SK-N-DZ (cell line): ENCODE measurements around the gene TMEM237.

Source experiments
- DNase-seq: peaks from one replicate; pipeline ENCODE4 v3.0.0-alpha.2; 2015; ENCODE audit warnings: low spot score

The TMEM237 gene

DNA sequence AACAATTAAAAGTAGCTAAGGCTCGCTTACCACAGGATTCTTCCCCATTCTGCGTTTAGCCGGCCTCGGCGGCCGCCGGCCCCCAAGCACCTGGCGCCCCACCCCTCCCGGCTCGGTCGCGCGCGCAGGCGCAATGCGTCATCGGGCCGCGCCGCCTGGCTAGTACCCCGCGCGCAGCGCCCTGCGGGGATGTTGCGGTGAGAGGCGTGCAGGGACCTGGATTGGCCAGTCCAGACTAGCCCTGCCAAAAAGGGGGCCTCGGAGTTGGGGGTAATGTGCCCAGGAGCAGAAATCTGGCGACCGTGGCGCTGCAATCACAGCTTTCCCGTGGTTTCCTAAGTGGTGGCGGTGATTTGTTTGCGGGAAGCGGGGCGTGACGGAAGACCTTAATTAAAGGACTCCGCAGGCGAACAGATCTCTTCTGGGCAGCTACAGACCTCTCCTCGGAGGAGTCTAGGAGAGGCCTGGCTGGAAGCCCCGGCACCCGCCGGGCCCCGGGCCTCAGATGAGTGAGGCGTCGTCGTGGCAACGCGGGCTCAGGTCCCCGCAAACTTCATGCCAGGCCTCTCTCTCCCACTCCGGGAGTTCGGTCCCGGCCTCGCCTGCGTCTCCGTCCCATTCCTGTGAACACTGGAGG, 606 bp downstream of the TMEM237 start:
- DNase-seq, result peak; percentile 82

DNA sequence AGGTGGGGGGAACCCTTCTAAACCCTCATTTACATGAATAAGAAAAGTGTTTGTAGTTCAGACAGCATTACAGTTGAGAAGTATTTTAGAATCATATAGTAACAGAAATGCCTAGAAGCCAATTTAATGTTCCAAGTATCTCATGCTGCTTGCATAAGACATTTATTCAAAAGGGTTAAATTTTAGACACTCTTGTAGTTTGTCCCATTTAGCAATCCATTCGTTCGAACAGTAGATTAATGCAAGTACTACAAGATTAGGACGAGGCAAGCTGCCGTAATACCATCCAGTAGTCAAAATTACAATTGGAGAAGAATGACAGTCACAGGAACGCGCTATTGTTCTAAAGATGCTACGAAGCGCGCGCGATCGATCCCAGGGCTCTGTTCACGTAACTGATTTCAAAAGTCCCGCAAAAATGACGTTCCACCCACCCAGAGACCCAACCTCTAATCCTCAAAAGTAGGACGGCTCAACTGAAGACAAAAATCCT, 1.2 kb downstream of the TMEM237 start:
- no peak for DNase-seq

DNA sequence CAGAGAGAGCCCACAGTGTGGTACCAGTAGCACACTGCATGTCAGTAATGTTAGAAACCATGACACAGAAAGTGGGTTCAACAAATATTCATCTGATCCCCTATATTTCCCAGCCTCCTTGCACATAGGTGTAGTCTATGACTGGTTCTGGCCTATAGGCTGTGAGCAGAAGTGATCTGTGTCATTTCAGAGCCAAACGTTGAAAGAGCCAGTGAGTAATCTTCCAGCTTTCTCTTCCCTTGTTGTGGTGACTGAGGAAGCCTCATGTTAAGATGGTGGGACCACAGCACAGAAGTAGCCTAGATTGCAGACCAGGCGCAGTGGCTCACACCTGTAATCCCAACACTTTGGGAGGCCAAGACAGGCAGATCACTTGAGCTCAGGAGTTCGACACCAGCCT, 4.1 kb downstream of the TMEM237 start:
- no peak for DNase-seq

DNA sequence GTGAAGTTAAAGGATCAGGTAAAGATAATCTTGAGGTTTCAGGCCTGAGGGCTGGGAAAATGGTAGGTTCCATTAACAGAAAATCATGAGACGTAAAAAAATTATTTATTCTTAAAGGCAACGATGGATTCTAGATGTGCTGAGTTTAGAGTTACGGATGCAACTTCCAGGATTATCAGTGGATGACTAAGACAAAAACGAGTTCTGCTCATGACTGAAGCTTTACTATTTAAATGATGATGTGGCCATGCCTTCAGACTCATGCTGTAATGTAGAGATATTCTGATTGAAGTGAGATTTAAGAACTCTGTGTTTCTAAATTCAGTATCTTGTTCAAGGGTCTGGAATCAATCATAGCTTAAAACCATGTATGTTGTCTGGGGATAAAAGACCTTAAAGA, 5.0 kb downstream of the TMEM237 start:
- DNase-seq, result no peak

DNA sequence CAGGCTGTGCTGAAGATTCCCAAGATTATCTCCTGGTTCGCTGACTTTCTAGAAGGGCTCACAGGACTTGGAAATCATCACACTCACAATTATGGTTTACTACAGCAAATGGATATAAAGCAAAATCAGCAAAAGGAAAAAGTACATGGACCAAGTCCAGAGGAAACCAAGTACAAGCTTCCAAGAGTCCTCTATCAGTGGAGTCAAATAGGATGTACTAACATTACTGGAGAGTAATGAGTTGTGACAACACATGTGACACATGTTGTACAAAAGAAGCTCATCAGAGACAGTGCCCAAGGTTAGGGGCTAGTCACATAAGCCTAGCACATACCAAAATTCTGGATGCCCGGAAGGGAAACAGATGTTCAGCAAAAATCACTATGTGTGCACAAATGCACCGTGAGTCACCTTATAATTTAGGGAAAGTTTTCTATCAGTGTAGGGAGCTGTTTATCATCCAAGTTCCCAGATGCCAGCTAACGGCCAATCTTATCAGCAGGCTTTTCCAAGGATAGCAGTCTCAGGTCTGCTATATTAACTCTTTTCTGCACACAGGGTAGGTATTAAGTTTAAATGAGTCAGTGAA, 9.5 kb downstream of the TMEM237 start:
- DNase-seq, result no peak

DNA sequence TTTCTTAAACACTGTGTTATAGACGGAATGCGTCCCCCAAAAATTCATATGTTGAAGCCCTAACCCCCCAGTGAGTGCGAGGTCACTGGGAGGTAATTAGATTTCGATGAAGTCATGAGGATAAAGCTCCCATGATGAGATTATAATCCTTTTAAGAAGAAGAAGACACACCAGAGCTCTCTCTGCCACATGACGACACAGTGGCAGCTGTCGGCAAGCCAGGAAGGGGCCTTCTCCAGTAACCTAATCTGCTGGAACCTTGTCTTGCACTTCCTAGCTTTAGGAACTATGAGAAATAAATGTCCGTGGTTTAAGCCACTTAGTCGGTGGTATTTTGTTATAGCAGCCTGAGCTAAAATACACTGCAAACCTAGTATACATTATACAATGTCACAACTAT, 12.3 kb downstream of the TMEM237 start:
- peak; percentile 74 for DNase-seq

DNA sequence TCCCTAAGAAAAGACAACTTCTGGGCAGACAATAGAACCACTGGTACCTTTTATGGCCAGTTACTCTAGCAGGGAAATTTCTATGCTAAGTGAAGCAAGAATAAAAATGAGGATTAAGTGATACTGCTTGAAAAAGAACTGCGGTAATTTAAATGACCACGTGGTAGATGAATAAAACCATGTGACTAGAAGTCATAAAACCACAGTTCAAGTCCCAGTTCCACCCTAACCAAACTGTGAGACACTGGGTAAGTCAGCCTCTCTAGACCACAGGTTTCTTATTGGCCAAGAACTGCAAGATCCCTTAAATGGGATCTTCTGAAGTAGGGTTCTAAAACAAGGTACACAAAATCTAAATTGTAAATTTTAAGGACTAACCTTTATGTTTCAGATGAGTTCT, 12.7 kb downstream of the TMEM237 start:
- DNase-seq, result peak; percentile 10

DNA sequence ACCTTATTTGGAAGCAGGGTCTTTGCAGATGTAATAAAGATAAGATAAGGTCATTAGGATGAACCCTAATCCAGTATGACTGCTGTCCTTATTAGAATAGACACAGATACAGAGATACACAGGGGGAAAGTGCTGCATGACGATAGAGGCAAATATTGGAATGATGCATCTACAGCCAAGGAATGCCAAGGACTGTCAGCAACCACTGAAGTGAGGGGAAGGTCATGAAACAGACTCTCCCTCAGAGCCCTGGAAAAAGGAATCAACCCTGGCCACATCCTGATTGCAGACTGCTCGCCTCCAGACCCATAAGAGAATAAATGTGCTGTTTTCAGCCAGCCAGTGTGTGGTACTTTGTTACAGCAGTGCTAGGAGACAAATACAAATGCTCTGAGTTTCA, 14.8 kb downstream of the TMEM237 start:
- no peak for DNase-seq

DNA sequence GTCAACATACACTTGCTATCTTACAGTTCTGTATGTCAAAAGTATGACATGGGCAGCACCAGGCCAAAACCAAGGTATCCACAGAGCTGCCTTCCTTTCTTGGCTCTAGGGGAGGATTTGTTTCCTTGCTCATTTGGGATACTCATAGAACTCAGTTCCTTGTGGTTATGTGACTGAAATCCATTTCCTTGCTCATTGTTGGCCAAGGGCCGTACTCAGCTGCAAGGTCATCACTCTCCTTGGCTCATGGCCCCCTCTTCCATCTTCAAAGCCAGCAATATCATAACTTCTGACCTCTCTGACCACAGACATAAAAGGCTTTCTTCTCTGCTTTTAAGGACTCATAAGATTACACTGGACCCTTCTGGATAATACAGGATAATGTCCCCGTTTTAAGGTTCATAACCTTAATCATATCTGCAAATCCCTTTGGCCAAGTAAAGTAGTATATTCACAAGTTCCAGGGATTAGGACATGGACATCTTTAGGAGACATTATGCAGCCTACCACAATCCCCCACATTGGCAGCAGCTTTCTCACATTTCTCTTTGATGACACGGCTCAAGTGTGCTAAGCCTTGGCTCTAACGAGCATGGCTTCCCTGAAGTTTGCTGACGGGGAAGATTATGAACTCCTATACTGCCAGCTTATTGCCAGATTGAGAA, 20.9 kb downstream of the TMEM237 start:
- DNase-seq, result no peak

DNA sequence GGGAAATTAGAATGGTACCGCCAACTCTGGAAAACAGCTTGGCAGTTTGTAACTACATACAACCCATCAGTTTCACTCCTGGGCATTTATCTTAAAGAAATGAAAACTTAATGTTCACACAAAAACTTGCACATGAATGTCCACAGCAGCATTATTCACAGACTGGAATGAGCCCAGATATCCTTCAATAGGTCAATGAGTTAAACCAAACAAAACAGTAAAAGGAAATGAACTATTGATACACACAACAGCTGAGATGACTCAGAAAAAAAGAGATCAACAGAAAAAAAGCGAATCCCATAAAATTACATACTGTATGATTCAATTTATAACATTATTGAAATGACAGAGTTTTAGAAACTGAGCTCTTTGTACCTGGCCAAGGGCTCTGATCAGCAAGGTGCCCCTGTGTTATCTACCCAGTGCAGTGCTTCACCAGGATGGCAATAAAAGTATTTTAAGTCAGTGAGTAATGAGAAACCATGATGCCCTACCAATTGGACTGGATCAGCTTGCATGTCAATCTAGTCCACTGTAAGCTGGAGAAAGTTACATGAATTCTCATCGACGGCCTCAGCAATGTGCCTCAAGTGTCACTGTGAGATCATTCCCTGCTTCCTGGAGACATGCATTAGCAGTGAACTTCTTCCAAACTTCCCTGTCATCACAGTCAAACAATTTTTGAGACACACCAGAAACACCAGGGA, 21.9 kb downstream of the TMEM237 start:
- DNase-seq, result no peak

DNA sequence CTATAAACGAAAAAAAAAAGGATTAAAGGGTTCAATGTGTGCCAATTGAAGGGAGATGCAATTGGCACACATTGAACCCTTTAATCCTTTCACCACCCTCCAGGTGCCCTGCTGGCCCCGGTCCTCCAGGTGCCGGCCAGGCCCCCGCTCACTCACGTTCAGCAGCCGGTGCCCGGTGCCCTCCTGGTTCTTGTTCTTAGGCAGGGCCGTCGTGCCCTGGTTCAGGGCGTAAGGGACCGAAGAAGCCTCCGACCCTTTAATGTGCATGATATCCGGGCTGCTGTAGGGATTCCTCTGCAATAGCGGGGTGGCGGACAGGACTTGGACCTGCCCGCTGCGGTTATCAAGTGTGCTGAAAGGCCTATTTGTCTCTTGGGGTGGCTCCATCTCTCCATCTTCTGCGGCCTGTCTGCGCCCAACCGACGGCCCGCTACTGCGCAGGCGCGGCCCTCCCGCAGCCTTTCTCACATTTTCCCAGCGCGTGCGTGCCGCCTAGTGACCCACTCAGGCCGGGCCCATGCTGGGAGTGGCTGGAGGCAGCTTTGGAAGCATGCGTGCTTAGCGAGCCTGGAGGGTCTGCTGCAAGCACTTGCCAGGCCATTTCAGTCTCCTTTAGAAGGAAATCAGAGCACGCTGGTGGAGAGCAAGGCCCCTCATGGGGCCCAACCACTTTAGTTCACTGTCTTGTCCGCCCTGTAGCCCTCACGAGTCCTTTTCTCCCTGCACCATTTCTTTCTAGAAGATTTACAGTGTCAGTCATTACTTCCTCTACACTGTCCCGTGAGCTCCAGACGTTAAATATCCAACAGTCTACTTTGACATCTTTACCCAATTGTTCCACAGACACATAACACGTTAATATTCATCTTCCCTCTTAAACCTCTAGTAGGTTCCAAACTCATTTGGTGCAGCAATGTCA, 24.3 kb downstream of the TMEM237 start:
- DNase-seq, result no peak

DNA sequence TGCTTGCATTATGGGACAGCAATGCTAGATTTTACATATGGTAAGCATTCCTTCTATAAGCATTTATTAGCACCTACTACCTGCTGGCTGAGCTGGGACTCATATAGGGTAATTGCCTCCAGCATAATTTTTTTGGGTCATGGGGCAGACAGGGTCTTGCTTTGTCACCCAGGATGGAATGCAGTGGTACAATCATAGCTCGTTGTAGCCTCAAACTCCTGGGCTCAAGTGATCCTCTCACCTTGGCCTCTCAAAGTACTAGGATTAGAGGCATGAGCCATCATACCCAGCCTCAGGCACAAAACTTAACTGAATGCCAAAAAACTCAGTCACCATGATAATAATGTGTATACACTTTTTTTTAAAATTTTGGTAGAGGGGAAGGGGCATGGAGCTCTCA, 35.3 kb downstream of the TMEM237 start:
- DNase-seq, result no peak

DNA sequence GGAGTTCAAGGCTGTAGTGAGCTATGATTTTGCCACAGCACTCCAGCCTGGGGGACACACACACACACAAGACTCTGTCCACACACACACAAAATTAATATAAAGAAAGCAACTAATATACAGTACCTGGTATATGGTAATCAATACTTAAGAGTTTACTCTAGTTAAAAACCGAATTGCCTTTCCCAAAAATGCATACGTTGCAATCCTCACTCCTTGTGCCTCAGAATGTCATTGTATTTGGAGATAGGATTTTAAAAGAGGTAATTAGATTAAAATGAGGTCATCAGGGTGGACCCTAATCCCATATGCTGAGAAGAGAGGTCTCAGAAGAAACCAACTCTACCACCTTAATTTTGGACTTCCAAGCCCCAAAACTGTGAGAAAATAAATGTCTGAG, 35.7 kb downstream of the TMEM237 start:
- DNase-seq, result no peak

DNA sequence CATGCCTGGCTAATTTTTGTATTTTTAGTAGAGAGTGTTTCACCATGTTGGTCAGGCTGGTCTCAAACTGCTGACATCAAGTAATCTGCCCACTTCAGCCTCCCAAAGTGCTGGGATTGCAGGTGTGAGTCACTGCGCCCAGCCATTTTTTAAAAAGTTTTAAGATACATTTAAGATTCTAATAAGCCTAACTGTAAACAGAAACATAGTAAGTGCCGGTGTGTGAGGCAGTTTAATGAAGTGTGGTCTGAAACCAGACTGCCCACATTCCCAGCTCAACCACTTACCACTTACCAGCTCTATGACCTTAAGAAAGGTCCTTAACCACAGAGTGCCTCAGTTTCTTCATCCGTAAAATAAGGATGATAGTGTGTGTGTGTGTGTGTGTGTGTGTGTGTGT, 42.4 kb downstream of the TMEM237 start:
- DNase-seq, result no peak

DNA sequence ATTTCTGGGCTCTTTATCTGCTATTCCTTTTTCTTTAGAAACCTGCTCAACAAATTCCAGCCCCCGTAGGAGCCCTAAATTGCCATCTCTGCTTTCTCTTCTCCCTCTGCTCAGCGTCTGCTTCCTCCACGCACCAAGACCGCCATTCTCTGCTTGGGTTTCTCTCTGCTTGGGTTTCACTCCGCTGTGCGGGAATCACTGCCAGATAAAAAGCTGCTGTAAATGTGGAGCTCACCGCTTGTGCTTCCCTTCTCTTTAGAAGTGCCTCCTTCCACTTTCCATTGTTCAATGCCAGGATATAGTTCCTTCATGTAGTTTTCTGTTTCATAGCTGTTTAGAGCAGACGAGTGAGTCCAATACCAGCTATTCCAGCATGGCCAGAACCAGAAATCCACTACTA, 45.9 kb downstream of the TMEM237 start:
- no peak for DNase-seq

DNA sequence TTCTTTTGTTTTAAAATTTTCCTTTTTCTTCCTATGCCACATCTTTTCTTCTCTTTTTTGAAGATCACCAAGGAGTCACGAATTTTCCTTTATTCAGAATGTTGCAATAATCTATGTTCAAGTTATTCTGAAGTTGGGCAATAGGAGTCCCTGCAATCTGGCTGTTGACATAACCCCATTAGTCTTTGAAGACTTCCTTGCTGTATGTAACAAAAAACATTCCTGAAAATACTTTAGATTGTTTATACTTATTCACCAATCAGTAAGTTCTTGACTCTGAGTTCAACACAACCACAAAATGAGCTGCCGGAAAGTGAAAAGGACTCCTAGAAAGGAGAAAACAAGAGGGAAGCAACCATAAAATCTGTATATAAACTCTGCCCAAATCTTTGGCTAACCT, 62.8 kb downstream of the TMEM237 start:
- no peak for DNase-seq

DNA sequence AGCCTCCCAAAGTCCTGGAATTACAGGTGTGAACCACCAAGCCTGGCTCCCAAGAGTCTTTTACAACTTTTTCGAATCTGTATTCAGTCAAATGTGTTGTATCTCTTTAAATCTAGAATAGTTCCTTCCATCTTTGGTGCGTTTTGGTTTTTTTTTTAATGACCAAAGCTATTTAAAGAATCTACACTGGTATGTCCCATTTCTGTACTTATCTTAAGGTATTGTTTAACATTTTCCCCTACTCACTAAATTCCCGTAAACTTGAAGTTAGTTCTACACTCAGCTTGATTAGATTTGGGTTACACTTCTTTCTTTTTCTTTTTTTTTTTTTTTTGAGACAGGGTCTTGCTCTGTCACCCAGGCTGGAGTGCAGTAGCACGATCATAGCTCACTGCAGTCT, 63.8 kb downstream of the TMEM237 start:
- no peak for DNase-seq

DNA sequence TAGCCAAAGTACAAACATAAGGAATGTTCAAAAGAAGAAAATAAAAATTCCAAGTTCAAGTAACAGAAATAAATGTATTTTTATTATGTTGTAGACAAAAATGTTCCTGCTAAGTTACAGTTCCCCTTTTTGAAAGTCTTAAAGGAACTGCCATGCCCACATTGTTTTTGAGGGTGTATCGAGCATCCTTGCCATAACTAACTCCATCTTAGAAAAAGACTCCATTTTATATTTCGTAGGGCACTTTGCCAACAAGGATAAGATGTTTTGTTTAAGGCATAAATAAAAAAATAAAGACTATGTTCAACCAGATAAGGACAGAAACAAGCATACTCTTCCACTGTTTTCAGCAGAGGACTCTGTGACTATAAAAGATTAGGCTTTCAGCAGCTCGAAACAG, 67.3 kb downstream of the TMEM237 start:
- DNase-seq, result no peak

DNA sequence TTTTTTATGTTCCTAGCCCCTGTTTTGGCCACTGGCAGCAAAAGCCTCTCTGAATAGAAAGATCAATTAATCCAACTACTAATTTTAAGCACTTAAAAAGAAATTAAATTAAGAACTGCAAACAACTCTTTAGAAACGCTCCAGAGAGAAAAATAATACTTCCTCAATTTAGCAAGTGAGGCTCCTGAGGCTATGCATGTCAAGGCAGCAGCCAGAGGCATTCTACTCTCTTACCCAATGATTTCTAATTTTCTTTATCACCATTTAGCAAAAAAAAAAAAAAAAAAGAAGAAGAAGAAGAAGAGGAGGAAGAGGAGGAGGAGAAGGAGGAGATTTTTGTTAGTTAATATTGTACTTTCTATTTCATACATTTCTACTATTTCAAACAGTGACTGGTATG, 68.5 kb downstream of the TMEM237 start:
- DNase-seq, result no peak

DNA sequence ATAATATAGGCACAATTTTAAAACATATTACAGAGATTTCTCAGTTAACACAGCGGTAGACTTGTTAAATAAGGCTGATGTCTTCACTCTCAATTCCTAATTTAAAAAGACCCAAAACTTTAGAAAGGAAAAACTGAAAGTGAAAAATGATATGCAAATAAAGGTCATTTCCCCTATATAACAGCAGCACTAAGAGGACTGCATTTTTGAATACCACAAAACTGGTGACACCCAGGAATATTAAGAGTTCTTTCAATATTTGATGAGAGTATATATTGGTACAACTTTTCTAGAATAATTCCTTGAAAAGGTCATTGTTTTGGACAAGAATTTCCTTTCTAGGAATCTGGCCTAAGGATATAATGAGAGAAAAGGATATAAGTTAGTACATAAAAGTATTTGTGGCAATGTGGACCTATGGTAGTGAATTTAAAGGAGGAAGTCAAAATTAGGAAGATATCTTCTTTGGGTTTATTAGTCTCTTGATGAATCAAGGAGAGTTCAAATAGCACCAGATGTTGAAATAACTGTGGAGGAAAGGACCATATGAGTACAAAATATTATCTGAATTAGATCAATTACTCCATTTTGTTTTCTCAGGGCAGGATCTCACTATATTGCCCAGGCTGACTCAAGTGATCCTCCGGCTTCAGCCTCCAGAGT, 70.3 kb downstream of the TMEM237 start:
- DNase-seq, result no peak
